Mucosa of gallbladder (tissue), 1 donor: Measurements from ENCODE around the gene OXSR1. TPM values are rescaled to one million over a fixed set of nuclear protein-coding genes. Genes with fewer than 3 reads are reported as not detected.

Experiments used
- total RNA-seq: library from RNA; stranded (reverse); gene quantifications from one replicate; pipeline ENCODE4 v1.2.1, GENCODE V29; 2021
- donor health status: DM: no; HTN: no; CAD: no.

The OXSR1 gene
- total RNA-seq, 1 donor from 2014 or later = 36.7 TPM

Other genes with a start within 250 kb of the OXSR1 start
- gene VILL, start 174.8 kb upstream of the OXSR1 start, total RNA-seq = 131 TPM
- gene PLCD1, start 135.9 kb upstream of the OXSR1 start, total RNA-seq = 43.9 TPM
- gene DLEC1, start 126.3 kb upstream of the OXSR1 start, total RNA-seq = 4.7 TPM
- gene ACAA1, start 28.4 kb upstream of the OXSR1 start, total RNA-seq = 135 TPM
- 35.2 TPM for gene MYD88, start 26.9 kb upstream of the OXSR1 start, total RNA-seq
- 0.95 TPM for gene SLC22A13, start 100.3 kb downstream of the OXSR1 start, total RNA-seq
- 0.46 TPM for gene SLC22A14, start 116.8 kb downstream of the OXSR1 start, total RNA-seq
- 5.8 TPM for gene XYLB, start 181.2 kb downstream of the OXSR1 start, total RNA-seq